ENCODE data around the gene H2BK1.

The H2BK1 gene

DNA sequence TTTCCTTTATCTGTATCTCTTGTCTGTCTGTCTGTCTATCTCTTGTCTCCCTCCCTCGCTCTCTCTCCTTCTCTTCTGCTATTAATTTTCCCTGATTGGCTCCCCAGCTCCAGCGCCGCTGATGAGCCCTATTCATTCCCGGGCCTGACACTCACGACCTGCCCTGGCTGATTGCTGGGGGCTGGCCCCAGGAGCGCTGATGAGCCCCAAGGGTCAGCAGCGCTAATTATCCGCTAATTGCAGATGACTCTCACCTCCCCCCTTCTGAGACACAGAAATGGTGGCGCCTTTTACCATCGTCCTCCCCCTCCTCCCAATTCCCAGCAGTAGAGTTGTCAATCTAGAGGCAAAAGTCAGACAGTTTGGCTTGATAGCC is 41.5 kb downstream of the H2BK1 start:
- no peak overlapping the region for H3K27ac ChIP-seq
- no peak for TF ChIP-seq ZFX (IDR thresholded peaks at IDR 0.05; ENCODE audit: borderline replicate concordance)
- TF ChIP-seq, protein P1, sequence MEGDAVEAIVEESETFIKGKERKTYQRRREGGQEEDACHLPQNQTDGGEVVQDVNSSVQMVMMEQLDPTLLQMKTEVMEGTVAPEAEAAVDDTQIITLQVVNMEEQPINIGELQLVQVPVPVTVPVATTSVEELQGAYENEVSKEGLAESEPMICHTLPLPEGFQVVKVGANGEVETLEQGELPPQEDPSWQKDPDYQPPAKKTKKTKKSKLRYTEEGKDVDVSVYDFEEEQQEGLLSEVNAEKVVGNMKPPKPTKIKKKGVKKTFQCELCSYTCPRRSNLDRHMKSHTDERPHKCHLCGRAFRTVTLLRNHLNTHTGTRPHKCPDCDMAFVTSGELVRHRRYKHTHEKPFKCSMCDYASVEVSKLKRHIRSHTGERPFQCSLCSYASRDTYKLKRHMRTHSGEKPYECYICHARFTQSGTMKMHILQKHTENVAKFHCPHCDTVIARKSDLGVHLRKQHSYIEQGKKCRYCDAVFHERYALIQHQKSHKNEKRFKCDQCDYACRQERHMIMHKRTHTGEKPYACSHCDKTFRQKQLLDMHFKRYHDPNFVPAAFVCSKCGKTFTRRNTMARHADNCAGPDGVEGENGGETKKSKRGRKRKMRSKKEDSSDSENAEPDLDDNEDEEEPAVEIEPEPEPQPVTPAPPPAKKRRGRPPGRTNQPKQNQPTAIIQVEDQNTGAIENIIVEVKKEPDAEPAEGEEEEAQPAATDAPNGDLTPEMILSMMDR (IDR thresholded peaks at IDR 0.05): no peak

DNA sequence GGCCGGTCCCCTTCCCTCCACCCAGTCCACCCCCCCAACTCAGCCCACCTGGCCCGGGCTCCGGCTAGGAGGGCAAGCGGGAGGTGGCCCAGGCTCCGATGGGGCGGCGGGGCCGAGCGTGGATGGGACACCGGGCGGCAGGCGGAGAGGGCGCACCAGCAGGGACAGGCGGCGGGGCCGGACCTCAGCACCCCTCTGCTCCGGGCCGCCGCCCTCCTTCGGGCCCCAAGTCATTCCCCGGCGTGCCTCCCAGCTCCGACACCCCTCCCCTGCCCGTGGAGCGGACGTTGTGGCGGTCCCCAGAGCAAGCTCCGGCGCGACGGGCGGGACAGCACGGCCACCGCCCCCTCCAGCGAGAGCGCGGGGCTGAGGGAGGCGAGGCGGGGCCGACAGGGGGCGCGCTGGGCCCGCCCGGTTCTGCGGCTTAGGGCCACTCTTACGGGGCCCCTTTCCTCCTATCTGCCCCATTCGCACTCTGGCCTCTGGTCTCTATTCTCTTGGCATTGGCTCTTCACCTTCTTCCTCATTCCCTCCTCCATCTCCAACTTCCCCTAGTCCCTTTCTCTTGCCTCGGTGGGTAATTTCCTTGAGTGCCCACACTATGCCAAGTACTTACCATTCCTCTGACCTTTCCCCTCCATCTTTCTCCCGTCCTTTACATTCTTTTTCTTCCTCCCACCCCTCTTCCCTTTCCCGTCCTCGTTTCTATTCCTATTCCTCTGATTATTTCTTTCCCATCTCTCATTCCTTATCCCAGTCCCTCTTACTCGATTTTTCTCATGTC is 42.1 kb downstream of the H2BK1 start:
- no peak overlapping the region for H3K27ac ChIP-seq
- TF ChIP-seq ZFX (IDR thresholded peaks at IDR 0.05; ENCODE audit: borderline replicate concordance): no peak
- TF ChIP-seq, protein P1 (IDR thresholded peaks at IDR 0.05): peak; percentile 99

DNA sequence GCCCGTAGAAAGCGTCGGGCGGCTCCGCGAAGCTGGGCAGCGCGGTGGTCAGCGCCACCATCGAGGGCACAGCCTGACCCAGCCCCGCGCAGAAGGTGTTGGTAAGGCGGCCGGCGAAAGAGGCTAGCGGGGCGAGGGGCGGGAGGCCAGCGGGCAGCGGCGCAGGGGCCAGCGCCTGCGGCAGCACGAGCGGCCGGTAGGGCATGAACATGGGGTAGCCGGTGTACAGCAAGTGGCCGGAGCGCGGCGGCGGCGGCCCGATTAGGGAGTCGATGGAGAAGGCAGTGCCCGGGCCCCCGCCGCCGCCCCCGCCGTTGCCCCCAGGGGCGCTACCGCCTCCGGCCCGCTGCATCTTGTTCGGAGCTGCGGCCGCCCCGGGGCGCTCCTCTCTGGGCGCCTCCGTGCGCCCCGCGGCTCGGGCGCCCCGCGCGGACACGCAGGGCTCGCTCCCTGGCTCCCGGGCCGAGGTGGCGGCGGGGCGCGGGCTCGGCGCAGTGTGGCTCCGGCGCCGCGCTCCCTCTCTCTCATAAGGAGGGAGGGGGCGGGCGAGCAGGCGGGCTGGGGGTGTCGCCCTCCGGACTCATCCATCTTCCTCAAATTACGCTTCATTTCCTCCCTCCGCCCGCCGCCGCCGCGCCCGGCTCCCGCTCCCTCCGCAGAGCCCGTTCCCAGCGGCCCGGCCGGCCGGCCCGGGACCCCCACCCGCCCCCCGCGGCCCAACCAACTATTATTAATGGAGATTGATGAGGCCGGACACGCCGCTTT is 42.9 kb downstream of the H2BK1 start, which contains the start of gene GBX1:
GBX1 (minus strand) TSS at position 498 of the 765 bp plus-strand sequence; CDS start at position 352, 146 bp downstream.
- TF ChIP-seq, protein P1 (IDR thresholded peaks at IDR 0.05): no peak
- no peak for TF ChIP-seq ZFX (IDR thresholded peaks at IDR 0.05; ENCODE audit: borderline replicate concordance)
- no peak within 1 kb of the TSS for H3K27ac ChIP-seq

DNA sequence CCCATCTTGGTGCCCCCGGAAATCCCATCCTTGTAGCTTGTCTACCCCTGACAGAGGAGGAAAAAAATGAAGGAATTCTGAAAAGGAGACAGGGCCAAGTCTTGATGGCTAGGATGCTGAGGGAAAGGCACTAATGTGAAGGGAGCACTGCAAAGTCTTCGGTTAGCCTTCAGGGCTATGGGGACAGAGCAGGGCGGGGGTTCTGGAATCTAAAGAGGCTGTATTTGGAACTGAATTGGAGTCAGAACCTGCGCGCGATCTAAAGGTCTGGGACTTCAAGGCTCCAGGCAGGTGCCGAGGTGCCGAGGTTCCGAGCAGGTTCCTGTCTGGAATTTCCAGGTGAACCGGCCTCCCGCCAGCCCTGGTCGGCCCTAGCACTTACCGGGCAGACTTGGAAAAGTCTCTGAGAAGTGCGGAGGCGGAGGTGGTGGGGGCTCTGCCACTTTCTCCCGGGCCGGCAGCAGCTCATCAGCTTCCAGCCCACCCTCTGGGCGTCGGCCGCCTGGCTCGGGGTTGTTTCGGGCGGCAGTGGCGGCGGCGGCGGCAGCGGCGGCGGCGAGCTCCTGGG is 43.6 kb downstream of the H2BK1 start:
- H3K27ac ChIP-seq: no peak overlapping the region
- TF ChIP-seq, protein P1 (IDR thresholded peaks at IDR 0.05): no peak
- no peak for TF ChIP-seq ZFX (IDR thresholded peaks at IDR 0.05; ENCODE audit: borderline replicate concordance)

DNA sequence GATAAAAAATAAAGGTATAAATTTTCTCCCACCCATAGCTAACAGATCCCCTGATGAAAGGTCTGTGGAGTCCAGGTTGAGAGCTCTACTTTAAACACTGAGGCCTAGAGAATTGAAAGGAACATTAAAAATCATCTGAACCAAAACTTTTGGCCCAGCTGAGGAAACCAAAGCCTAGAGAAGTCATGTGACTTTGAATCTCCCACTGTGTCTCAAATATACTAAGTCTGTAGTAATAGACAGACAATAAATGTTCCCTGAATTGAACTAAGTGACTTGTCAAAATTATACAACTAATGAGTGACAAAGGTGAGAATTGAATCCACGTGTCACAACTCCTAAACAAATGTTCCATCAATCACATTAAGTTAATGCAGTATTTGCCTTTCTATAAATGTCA is 48.5 kb downstream of the H2BK1 start:
- TF ChIP-seq, protein P1 (IDR thresholded peaks at IDR 0.05): no peak
- TF ChIP-seq ZFX (IDR thresholded peaks at IDR 0.05; ENCODE audit: borderline replicate concordance): no peak
- H3K27ac ChIP-seq: no peak overlapping the region

All from 22Rv1 (cell line).